Lower lobe of right lung (tissue), 2 donors: ENCODE results near the gene DCXR. TPM values are rescaled to one million over a fixed set of nuclear protein-coding genes. Genes with fewer than 3 reads are reported as not detected.

Source experiments
- ATAC-seq, 2 donors: fragments of 200-7000 bp; cut with Tn5 transposase; one replicate each; pipeline ENCODE4 v1.9.1; 2020 to 2022; ENCODE audit warnings: mild to moderate bottlenecking in 2 of 2, moderate library complexity in 2 of 2
- DNase-seq: peaks from one replicate; pipeline ENCODE4 v3.0.0-alpha.2; 2020
- H3K27ac ChIP-seq: fragments of 200-600 bp; one replicate; pipeline ENCODE4 v1.8.0; 2022
- H3K27me3 ChIP-seq: fragments of 200-600 bp; one replicate; pipeline ENCODE4 v1.8.0; 2022; ENCODE audit warnings: low read depth
- H3K36me3 ChIP-seq: fragments of 200-600 bp; one replicate; pipeline ENCODE4 v1.8.0; 2022; ENCODE audit warnings: mild to moderate bottlenecking
- H3K4me1 ChIP-seq: fragments of 200-600 bp; one replicate; pipeline ENCODE4 v1.8.0; 2022
- H3K4me3 ChIP-seq: fragments of 200-600 bp; one replicate; pipeline ENCODE4 v1.8.0; 2022; ENCODE audit warnings: mild to moderate bottlenecking
- H3K9me3 ChIP-seq: fragments of 200-600 bp; one replicate; pipeline ENCODE4 v1.8.0; 2022
- CTCF ChIP-seq: fragments of 200-600 bp; IDR thresholded peaks from one replicate; pipeline ENCODE4 v1.8.0; 2022; ENCODE audit warnings: antibody characterized with exemption, mild to moderate bottlenecking
- intact Hi-C: fragments of 100-400 bp; cut with DNase I; formaldehyde crosslinking; loops from one replicate; pipeline ENCODE4 v1.11.0; 2022
- total RNA-seq: library from RNA; stranded (reverse); fragmentation: NEBNext Ultra II Directional; extraction: Animal tissue kit (Norgen Biotek cat#: 25700); gene quantifications from one replicate; pipeline ENCODE4 v1.2.1, GENCODE V29; 2021
- donor health status: DM: no; HTN: yes; CAD: no; lungs with severe emphysema.

The DCXR gene
- total RNA-seq, 1 donor from 2014 or later = 133 TPM

DNA sequence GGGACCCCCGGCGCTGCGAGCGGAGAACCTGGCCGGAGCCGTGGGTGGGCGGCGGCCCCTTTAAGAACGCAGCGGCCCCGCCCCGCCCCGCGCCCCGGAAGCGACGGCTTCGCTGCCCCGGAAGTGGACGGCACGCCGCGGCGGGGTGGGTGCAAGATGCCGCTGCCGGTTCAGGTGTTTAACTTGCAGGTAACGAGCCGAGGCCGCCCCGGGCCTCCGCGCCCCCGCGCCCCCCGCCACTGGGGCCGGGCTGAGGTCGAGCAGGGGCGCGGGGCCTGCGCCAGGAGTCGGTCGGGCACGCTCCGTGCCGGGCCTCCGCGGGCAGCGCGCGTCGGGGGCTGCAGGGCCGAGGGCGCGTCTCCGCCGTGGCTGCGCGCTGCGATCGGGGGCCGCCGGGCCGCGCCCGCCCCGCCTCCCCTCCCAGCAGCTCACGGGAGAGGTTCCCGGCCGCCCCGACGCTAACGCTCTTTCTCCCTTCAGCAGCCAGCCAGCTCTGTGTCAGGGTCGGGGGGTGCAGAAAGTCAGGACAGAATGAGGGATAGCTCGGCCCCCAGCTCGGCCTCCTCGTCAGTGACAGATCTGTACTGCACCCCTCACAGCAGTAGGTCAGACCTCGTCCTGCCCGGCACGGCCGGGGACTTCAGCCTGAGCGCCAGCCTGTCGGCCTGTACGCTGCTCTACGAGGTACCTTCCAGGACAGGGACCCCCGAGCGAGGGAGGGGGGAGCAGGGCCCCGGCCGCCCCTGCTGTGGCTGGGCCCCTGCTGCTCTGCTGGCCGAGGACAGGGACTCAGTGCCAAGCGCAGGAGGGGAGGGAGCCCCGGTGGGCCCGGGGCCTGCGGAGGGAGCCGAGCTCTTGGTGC lies 14.5 kb upstream of the DCXR start, which contains the start of the genes GPS1 and RFNG:
GPS1 (plus strand) TSS at position 123 of the 862 bp plus-strand sequence; CDS start at position 157, 34 bp downstream.
RFNG (minus strand) TSS at position 36 of the 862 bp plus-strand sequence. CDS start 45 bp downstream, outside the sequence.
- intact Hi-C loops = no loop called here
- no peaks in the 10 kb centered on the region for H3K9me3 ChIP-seq
- TF ChIP-seq CTCF = no peak
- ATAC-seq (peak; percentile 71 to 79), DNase-seq (peak; percentile 88)
- peaks cover 37% of the 10 kb centered on the region for H3K4me1 ChIP-seq
- peak within 1 kb of the TSS; percentile 86 for H3K4me3 ChIP-seq
- peak within 1 kb of the TSS; percentile 74 for H3K27ac ChIP-seq
- peaks cover 66% of the 10 kb centered on the region for H3K36me3 ChIP-seq
- no peaks in the 10 kb centered on the region for H3K27me3 ChIP-seq

DNA sequence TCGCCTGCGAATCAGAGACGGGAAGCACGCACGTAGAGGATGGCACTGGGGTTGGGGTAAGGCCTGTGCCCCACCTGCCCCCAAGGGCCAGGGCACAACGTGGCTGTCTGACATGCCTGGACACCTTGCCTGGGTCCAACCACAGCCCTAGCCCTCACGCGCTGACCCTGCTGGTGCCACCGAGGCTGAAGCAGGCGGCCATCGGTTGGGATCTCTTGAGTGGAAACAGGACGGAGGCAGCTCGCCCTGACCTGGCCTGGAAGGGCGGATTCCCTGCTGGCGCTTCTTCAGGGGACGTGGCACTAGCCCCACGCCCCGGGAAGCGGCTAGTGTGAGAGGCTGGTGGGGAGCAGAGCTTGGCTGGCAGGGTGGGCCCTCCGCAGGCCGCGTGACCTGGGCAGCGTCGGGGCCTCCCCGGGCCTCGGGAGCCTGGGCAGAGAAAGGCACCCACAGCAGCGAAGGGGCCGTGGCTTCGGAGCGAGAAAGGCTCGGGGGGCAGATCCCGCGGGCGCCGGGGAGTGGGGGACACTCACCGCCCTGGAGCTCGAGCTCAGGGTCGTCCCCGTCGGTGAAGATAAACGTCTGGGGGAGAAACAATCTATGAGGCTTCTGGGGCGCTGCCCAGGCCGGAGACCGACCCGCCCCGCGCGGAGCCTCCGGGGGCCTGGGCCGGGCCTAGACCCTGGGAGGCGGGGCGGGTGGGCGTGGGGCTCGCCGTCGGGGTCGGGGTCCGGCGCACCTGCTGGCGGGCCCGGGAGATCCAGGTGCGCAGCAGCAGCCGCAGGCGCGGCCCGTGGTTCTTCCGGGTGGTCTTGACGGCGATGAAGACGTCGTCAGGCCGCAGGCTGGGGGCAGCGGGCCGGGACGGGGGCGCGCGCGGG lies 13.5 kb upstream of the DCXR start:
- Histone ChIP-seq H3K4me3 (peak overlapping the region; percentile 86), H3K4me1 (peaks cover 37% of the 10 kb centered on the region), H3K9me3 (no peaks in the 10 kb centered on the region), H3K27me3 (no peaks in the 10 kb centered on the region), H3K27ac (peak overlapping the region; percentile 74), H3K36me3 (peaks cover 58% of the 10 kb centered on the region)
- no peak for TF ChIP-seq CTCF
- ATAC-seq = peak in 1 of 2 donors; percentile 15
- no peak for DNase-seq
- intact Hi-C loops = no loop called here

DNA sequence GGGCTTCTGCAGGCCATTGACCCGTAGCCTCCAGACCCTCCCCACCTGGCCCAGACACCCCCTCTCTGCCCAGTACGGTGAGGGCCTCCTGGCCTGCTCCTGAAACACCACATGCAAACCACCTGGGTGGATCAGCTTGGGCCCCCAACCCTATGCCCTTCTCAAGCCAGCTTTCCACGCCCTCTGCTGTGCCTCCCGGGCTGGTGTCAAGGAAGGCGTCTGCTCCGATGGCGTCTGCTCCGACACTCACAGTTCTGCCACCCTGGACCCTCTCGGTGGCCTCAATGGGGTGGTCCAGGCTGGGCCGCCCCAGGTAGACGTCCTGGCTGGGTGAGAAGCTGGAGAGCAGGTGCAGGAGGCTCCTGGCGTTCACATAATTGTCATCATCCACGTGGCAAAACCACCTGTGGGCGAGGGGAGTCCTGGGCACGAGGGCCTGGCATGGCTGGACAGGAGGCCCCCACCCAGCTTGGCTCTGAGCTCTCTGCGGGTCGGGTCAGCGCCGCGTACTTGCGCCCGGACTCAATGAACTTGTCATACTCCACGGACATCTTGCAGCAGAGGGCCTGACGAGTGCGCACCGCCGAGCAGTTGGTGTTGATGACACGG lies 12.8 kb upstream of the DCXR start:
- H3K27ac ChIP-seq = peak overlapping the region; percentile 74
- no peaks in the 10 kb centered on the region for H3K27me3 ChIP-seq
- DNase-seq (no peak), ATAC-seq (no peak)
- peaks cover 51% of the 10 kb centered on the region for H3K36me3 ChIP-seq
- TF ChIP-seq CTCF = no peak
- intact Hi-C loops = no loop called here
- H3K4me1 ChIP-seq = peaks cover 37% of the 10 kb centered on the region
- H3K9me3 ChIP-seq = no peaks in the 10 kb centered on the region
- H3K4me3 ChIP-seq = peak overlapping the region; percentile 86

- intact Hi-C loops = no loop called here
- DNase-seq = no peak
Measured at GRCh38 chr17:82049521-82049971, 12.0 kb upstream of the DCXR start.

More at GRCh38 chr17:82049521-82049971, 12.0 kb upstream of the DCXR start:
- no peak for TF ChIP-seq CTCF
- no peak overlapping the region for H3K4me3 ChIP-seq
- H3K36me3 ChIP-seq = peaks cover 44% of the 10 kb centered on the region
- H3K27me3 ChIP-seq = no peaks in the 10 kb centered on the region
- no peak for ATAC-seq
- H3K27ac ChIP-seq = no peak overlapping the region
- H3K9me3 ChIP-seq = no peaks in the 10 kb centered on the region
- peaks cover 37% of the 10 kb centered on the region for H3K4me1 ChIP-seq
